Stimulated activated CD4-positive, alpha-beta T cell treated with anti-CD3 and anti-CD28 coated beads, Interleukin-15, amount 100 ng/mL, for 24 hours (primary cell): Measurements from ENCODE around the gene UPK3A.
"Not testable (repeated sequence)": the region's sequence is repeated elsewhere in the genome, so short reads cannot be mapped to it uniquely, and the experiment has no call there.

Experiments
- DNase-seq: peaks from one replicate; pipeline ENCODE4 v3.0.0-alpha.2; 2020

Gene UPK3A

GRCh38 chr22:45284705-45285262 lies at the start of gene UPK3A:
UPK3A (plus strand) TSS chr22:45284949; CDS start chr22:45285014, 65 bp downstream.
- peak; percentile 74 for DNase-seq

- DNase-seq = no peak
Observed at GRCh38 chr22:45235101-45235777, 49.5 kb upstream of the UPK3A start.

- no peak for DNase-seq
Observed at GRCh38 chr22:45235851-45236342, 48.9 kb upstream of the UPK3A start.

GRCh38 chr22:45237065-45237990 lies 47.4 kb upstream of the UPK3A start:
- no peak for DNase-seq

GRCh38 chr22:45238076-45238956 lies 46.4 kb upstream of the UPK3A start:
- no peak for DNase-seq

GRCh38 chr22:45238957-45239680 lies 45.6 kb upstream of the UPK3A start:
- no peak for DNase-seq

- no peak for DNase-seq
Observed at GRCh38 chr22:45239681-45240051, 45.1 kb upstream of the UPK3A start.

GRCh38 chr22:45240104-45240809 lies 44.5 kb upstream of the UPK3A start:
- DNase-seq = peak; percentile 53

- peak; percentile 80 for DNase-seq
Observed at GRCh38 chr22:45240810-45241631, 43.7 kb upstream of the UPK3A start, which contains the start of gene KIAA0930. KIAA0930 (minus strand) TSS chr22:45240894; CDS start chr22:45240703, 191 bp downstream.

- DNase-seq = no peak
Observed at GRCh38 chr22:45242778-45243191, 42.0 kb upstream of the UPK3A start.

- DNase-seq = no peak
Observed at GRCh38 chr22:45244916-45245315, 39.8 kb upstream of the UPK3A start.

- DNase-seq = no peak
Observed at GRCh38 chr22:45246060-45246985, 38.4 kb upstream of the UPK3A start.

- DNase-seq = no peak
Observed at GRCh38 chr22:45248832-45249561, 35.8 kb upstream of the UPK3A start.

- DNase-seq = no peak
Observed at GRCh38 chr22:45251825-45252224, 32.9 kb upstream of the UPK3A start.

GRCh38 chr22:45253039-45253641 lies 31.6 kb upstream of the UPK3A start:
- DNase-seq = no peak

GRCh38 chr22:45254388-45254787 lies 30.4 kb upstream of the UPK3A start:
- no peak for DNase-seq

- DNase-seq = peak; percentile 31
Observed at GRCh38 chr22:45254789-45255278, 29.9 kb upstream of the UPK3A start.

GRCh38 chr22:45257941-45258340 lies 26.8 kb upstream of the UPK3A start:
- not testable (repeated sequence) for DNase-seq
